ENCODE measurements around the gene IFT88. TPM values are rescaled to one million over a fixed set of nuclear protein-coding genes. Genes with fewer than 3 reads are reported as not detected.

IFT88 gene
- total RNA-seq, 1 experiment from 2014 or later: 5.2 TPM

DNA sequence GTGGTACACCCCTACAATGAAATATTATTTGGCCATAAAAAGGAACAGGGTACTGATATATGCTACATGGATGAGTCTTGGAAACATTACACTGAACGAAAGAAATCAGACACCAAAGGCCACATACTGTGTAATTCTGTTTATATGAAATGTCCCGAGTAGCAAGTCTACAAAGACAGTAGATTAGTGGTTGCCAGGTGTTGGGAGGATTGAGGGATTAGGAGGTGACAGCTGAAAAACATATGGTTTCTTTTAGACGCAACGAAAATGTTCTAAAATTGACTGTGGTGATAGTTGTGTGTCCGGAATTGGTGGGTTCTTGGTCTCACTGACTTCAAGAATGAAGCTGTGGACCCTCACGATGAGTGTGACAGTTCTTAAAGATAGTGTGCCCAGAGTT is 171.7 kb downstream of the IFT88 start:
- Histone ChIP-seq H3T11ph (ENCODE audit: low read length) (no peak overlapping the region), H4K8ac (replicated peaks; ENCODE audit: insufficient read length, low read depth, low read length) (no peak overlapping the region), H4K5ac (ENCODE audit: insufficient read length, low read depth, low read length) (no peak overlapping the region), H2BK15ac (ENCODE audit: low read depth, low read length) (no peak overlapping the region), H2BK20ac (ENCODE audit: low read depth, low read length, poor library complexity, severe bottlenecking) (no peak overlapping the region), H3K27ac (ENCODE audit: insufficient read length, low read depth, low read length) (no peak overlapping the region), H3K18ac (ENCODE audit: insufficient read length, low read depth, low read length) (no peak overlapping the region), H4K91ac (ENCODE audit: insufficient read length, low read depth, low read length) (no peak overlapping the region), H3K9me3 (ENCODE audit: control insufficient read depth, low read depth, low read length) (no peaks in the 10 kb centered on the region), H2BK120ac (ENCODE audit: low read depth, low read length, poor library complexity, severe bottlenecking) (no peak overlapping the region), H3K23ac (ENCODE audit: insufficient read length, low read depth, low read length) (no peak overlapping the region), H2BK12ac (ENCODE audit: insufficient read length, low read depth, low read length) (no peak overlapping the region), H3K27me3 (ENCODE audit: insufficient read depth, low read length) (no peaks in the 10 kb centered on the region; the same call in 1 of the 2 replicates), H2BK5ac (ENCODE audit: insufficient read length, low read length) (no peak overlapping the region), H3K79me1 (ENCODE audit: insufficient read depth, low read depth, low read length, poor library complexity, severe bottlenecking) (no peaks in the 10 kb centered on the region), H2AFZ (ENCODE audit: low read length) (no peak overlapping the region), H3K9ac (ENCODE audit: extremely low read depth, insufficient read length, low read length) (no peak overlapping the region), H3K79me2 (ENCODE audit: insufficient read depth, low read length) (no peaks in the 10 kb centered on the region), H3K4me1 (ENCODE audit: insufficient read depth, low read length) (no peaks in the 10 kb centered on the region), H2AK5ac (ENCODE audit: insufficient read length, low read length) (no peak overlapping the region), H3K56ac (ENCODE audit: insufficient read length, low read depth, low read length) (no peak overlapping the region), H3K14ac (ENCODE audit: insufficient read depth, low read length) (no peak overlapping the region), H3K4me2 (ENCODE audit: insufficient read depth, insufficient read length, low read length) (no peak overlapping the region), H3K4ac (ENCODE audit: low read depth, low read length) (no peak overlapping the region), H4K20me1 (ENCODE audit: control insufficient read depth, insufficient read depth, insufficient read length) (no peaks in the 10 kb centered on the region), H3K23me2 (ENCODE audit: insufficient read length, low read depth, low read length, poor library complexity, severe bottlenecking) (no peaks in the 10 kb centered on the region)
- DNase-seq: no peak
- no CpG with 5 or more reads among the region's 6 CpGs for WGBS (ENCODE audit: extremely low coverage, insufficient read length, low lambda C conversion rate)
- H3K27me3 Mint-ChIP-seq (ENCODE audit: low read depth): no peaks in the 10 kb centered on the region; the same call in 1 of the 2 replicates
- H3K4me3 Mint-ChIP-seq: no peak overlapping the region
- TF ChIP-seq, protein P1, sequence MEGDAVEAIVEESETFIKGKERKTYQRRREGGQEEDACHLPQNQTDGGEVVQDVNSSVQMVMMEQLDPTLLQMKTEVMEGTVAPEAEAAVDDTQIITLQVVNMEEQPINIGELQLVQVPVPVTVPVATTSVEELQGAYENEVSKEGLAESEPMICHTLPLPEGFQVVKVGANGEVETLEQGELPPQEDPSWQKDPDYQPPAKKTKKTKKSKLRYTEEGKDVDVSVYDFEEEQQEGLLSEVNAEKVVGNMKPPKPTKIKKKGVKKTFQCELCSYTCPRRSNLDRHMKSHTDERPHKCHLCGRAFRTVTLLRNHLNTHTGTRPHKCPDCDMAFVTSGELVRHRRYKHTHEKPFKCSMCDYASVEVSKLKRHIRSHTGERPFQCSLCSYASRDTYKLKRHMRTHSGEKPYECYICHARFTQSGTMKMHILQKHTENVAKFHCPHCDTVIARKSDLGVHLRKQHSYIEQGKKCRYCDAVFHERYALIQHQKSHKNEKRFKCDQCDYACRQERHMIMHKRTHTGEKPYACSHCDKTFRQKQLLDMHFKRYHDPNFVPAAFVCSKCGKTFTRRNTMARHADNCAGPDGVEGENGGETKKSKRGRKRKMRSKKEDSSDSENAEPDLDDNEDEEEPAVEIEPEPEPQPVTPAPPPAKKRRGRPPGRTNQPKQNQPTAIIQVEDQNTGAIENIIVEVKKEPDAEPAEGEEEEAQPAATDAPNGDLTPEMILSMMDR (conservative IDR thresholded peaks at IDR 0.05): no peak
- no peak overlapping the region for H3K27ac Mint-ChIP-seq
- no peaks in the 10 kb centered on the region; a peak in 1 of 5 replicates for H3K9me3 Mint-ChIP-seq
- H3K4me1 Mint-ChIP-seq: no peaks in the 10 kb centered on the region
- peaks cover 0 to 9% (median 0%) of the 10 kb centered on the region in 3 experiments; a peak in 3 of 7 replicates for H3K36me3 Mint-ChIP-seq (ENCODE audit: insufficient read depth in 1 of 3, low read depth in 3 of 3)

Data from H9 (cell line).